ENCODE results near the gene STAT6.

Gene STAT6

DNA sequence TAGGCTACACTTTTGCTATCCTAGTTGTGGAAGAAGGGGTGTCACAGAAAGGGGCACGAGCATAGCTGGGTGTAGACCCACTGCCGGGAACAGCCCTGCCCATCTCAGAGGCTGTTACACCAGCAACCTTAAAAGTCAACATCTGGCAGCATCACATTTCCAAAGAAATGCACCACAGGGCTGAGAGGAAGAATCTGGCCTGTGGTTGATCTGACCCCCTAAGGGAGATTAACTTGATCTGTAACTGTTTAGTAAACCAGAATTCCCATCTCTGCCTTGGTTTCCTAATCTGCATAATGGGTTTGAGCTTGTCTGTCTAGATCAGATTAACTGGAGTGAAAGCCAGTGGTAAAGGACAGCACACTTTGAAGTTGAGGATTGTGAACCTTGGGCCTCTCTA, 34.9 kb upstream of the STAT6 start:
- DNase-seq (ENCODE audit: low spot score) = no peak

DNA sequence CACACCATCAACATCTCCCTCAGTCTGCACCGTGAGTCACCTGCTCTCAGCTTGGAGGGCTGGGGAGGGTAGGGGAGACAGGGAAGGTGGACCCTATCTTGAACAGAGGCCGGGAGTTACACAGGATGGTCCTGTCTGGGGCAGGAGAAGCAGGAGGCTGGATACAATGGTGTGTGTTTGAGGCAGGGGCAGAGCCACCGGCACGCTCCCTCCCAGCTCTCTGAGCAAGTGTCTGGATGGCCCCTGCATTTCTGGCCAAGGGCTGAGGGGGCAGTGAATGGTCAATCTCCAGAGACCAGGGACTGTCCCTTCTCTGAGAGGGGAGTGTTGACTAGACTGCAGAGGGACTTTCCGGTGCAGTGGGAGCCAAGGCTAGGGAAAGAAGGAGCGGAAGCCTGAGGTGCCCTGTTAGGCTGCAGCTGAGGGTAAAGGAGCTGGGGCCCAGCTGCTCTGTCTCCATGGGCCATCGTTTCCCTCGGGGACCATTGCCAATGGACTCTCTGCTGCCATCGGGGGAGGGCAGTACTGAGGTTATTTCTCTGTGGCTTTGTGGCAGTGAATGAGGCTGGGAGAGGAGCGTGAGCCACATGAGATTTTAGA, 34.4 kb upstream of the STAT6 start:
- no peak for DNase-seq (ENCODE audit: low spot score)

DNA sequence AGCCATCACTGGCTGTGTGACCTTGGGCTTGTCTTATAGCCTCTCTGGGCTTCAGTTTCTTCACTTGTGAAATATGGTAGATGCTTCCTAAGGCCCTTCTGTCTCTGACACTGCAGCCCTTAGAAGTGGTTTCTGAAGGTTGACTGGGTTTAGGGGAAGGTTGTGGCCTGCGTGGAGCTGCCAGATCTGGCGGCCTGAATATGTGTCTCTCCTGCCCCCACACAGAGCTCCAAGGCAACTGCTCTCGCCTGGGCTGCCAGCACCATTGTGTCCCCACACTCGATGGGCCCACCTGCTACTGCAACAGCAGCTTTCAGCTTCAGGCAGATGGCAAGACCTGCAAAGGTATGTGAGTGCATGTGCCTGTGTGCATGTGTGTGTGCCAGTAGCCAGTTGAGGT, 32.3 kb upstream of the STAT6 start:
- DNase-seq (ENCODE audit: low spot score) = no peak

DNA sequence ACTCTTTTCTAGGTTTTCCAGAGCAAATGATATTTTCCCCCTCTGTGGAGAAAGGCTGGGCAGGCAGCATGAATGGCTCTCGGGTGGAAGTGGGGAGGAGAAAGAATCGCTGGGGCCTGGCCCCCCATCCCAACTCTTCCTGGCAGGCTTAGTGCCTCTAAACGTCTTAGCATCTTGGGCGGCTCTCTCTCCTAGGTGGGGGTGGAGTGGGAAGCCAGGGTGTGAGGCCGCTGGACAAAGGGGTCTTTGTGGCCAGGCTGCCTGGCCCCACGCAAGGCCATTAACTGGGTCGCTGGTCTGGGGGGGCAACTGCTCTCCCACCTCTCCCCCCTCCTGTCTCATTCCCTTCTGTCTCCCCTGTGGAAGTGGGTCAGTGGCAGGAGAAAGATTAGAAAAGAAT, 31.6 kb upstream of the STAT6 start:
- DNase-seq (ENCODE audit: low spot score) = no peak

DNA sequence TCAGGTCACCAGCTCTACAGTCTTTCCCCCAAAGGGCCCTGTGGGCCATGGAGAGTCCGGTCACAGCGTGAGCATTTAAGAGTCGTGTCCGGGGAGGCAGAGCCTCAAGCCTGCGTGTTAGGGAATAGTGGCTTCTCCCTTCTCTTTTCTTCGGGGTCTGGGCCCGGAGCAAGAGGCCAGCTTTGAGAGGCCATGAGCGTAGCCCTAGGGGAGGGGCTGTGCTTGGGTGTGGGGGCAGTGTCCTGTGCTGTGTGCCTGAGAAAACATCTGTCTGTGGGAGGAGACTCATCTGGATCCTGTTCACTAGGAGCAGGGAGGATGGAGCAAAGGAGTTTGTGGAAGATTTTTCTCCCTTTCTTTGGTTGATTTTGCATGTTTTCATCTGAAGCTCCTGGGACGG, 31.0 kb upstream of the STAT6 start:
- no peak for DNase-seq (ENCODE audit: low spot score)

DNA sequence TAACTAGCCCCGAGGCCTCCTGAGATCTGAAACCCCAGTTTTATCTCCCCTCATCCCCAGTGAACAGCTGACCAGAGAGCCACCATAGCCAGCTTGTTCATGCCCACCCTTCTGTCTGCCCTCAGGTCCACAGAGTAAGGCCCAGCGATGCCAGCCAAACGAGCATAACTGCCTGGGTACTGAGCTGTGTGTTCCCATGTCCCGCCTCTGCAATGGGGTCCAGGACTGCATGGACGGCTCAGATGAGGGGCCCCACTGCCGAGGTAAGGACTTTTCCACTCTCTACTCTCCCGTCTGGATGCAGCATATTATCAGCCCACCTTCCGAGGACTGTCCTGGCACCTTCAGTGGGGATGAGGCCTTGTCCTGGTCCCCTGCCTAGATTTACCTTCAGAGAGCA, 30.1 kb upstream of the STAT6 start:
- DNase-seq (ENCODE audit: low spot score) = no peak

DNA sequence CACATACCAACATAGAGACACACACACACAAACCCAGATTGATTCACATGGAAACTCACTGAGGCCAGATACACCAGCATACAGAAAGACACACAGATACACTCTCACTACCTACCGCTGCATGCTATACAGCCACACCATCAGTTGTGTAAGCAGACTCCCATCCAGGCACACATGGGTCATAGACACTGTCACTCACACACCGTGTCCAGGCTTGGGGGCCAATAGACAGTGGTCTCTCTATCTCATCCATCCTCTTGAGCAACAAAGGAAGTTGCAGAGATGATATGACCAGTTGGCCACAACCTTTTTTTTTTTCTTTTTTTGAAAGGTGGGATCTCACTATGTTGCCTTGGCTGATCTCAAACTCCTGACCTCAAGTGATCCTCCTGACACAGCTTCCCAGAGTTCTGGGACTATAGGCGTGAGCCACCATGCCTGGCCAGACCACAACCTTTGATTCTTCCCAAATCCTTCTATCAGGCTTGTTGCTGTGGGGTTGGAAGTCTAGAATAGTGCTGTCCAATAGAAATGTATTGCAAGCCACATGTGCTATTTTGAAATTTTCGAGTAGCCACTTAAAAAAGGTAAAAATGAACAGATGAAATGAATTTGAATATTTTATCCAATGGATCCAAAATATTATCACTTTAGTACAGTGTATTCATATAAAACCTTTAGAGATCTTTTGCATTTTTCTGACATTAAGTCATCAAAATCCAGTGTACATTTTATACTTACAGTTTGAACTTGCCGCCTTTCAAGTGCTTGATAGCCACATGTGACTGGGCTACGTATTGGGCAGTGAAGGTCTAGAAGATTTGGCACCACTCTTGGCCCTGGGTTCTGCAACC, 28.9 kb upstream of the STAT6 start:
- DNase-seq (ENCODE audit: low spot score) = no peak

DNA sequence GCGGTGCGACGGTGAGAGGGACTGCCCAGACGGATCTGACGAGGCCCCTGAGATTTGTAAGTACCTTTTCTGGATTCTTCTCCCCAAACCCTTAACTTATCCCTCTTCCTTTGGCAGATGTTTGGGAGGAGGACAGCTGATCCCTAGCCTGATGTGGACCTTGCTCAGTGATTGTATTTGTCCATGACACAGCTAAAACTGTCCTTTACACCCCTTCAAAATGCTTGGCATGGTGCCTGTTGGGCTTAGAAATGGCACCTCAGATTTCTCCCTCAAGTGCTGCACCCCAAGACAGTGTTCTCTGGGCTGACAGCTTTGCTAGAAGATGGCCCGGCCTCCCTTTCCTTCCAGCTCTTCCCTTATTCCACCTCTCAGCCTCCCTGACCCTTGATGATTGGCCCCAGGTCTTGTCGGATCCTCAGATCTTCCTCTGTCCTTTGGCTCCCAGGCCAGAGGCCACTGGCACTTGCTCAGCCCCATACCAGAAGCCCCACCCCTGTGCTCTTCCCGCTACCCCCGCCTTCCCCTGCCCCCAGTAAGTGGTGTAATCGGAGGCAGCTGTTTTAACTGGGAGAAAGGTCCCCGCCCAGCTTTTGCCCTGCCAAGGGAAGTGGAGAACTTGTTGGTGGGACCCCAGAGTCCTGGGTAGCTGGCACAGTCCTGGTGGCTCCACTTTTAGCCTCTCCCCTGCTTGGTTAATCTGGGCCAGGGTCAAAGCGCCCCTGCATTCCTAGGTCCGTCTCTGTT, 27.5 kb upstream of the STAT6 start:
- no peak for DNase-seq (ENCODE audit: low spot score)

DNA sequence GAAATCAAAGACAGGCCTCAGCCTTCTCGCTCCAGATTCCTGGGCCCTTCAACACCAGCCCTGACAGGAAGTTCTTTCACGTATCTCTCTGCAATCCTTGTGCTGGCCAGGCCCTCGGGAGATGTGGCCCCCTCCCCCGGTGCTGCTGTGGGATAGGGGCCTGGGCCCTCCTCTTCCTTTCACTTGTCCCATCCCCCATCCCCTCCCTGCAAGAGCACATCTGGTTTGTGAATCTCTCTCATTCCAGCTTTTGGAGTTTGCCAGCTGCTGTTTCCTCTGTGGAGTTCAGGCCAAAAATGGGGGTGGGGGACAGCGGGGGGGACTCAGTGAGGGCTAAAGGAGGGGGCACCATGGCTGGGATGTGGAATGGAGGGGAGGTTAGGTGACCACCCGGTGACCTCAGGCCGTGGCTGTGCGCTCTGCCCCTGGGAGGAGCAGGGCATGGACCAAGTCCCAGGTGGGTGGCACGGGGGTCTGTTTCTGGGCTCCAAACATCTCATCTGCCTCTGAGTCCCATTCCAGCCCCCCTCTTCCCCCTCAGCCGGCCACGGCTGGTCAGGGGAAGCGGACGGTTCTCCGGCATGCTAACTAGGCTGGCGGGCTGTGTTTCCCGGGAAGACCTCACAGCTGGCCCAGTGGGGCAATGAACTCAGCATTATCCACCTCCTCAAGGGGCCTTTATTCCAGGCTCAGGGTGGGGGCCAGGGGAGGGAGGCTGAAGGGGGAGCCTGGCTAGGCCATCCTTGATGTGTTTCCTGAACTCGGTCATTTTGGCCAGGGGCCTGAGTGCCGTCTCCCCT, 24.6 kb upstream of the STAT6 start:
- DNase-seq (ENCODE audit: low spot score) = no peak

DNA sequence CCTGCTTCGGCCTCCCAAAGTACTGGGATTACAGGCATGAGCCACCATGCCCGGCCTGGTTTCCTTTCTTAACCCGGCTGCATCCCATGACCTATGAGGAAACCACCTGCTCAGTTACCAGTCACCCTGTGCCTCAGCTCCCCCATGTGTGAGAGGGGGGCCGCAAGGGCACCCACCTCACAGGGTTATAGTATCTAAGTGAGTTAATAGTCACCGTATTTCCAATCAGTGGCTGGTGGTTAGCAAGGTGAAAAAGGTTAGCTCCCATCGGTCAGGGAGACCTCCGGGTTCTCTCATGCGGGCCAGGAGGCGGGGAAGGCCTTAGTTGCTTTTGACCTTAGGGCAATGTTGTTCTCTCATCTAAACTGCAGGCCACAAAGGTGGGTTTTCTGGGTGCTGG, 23.8 kb upstream of the STAT6 start:
- DNase-seq (ENCODE audit: low spot score) = no peak

DNA sequence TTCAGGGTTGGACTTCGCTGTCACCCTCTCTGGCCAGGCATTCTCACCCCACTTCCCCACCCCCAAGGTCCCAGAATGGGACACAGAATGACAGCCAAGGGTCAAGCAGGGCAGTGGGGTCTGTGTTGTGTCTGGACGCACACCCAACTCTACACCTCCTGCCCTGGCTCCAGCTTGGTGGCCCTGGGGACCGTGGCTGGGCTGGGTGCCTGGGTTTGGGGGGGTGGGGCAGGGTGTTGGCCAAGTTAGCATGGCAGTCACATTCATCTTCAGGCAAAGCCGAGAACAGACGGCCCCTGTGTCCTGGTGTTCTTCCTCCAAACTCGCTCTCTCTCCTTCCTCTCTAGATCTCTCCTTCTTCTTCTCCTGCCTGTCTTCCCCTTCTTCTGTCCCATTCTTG, 22.8 kb upstream of the STAT6 start:
- no peak for DNase-seq (ENCODE audit: low spot score)

DNA sequence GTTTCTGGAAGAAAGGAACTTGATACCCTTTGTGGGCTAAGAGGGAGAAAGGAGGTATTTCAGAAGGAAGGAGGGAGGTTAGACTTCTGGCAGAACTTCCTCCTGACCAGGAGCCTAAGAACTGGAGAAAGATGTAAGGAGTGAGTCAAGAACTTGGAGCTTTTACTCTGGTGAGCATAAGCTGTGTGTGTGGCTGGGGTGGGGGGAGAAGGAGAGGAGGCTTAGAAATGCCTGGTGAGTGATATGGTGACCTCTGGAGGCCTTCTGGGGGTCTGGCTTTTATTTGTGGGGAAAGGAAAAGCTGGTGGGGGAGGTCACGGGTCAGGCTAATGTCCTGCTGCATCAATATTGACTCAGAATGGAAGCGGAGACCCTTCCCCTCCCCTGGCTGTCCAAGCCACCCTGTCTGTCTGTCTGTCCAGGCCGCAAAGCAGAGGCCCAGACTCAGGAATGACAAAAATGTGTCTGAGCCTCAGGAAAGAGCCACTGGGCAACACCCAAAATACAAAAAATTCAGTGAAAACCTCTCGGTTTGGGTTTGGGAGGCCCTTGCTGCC, 21.9 kb upstream of the STAT6 start:
- no peak for DNase-seq (ENCODE audit: low spot score)

DNA sequence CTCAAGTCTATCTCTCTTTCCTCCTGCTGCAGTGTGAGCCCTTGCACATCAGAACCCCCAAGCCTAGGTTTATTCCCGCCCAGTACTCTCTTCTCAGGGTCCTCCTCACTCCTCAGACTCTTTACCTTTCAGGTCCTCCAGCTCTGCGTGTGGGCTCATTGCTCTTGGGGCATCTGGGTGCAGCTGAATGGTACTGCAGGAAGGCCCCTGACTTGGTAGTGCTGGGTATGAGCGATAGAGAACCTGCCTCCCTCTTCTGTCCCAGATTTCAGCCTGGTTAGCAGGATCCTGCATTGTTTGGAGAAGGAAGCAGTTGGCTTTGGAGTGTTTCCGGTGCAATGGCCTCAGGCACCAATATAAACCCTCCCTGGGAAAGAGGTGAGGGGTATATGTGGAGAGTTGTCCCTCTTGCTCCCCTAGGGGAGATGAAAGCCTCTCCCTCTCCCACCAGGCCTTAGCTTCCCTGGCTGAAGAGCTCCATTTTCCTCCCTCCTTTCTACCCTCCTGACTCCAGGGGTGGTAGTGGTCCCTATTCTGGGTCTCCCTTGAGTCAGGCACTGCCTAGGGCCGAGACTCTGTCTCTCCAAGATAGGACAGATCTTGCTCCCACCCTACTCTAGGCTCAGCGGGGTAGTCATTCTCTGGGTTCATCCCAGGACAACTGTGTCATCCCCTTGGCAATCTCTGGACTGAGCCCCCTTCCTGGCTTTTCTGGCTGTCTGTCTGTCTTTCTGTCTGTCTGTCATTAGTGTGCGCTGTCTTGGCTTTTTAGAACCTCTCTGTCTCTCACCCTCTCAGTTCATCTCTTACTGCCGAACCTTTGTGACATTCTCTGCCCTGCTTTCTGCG, 21.0 kb upstream of the STAT6 start:
- DNase-seq (ENCODE audit: low spot score) = no peak

DNA sequence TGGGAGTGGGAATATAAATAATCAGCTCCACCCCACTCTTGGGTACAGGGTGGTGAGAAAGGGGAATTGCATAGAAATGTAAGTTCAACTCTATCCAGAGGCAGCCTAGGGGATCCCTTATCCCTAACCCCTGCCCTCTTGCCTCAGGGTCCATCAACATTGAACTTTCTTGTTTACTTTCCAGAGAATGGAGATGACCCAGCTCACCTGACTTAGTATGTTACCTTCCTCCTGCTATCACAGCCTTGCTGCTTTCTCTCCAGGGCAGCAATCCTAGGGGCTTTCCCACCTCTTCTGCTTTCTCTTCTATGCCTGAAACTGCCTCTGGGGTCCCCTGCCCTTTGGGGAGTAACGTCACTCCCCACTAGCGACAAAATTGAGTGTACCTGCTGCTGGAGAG, 19.8 kb upstream of the STAT6 start:
- no peak for DNase-seq (ENCODE audit: low spot score)

DNA sequence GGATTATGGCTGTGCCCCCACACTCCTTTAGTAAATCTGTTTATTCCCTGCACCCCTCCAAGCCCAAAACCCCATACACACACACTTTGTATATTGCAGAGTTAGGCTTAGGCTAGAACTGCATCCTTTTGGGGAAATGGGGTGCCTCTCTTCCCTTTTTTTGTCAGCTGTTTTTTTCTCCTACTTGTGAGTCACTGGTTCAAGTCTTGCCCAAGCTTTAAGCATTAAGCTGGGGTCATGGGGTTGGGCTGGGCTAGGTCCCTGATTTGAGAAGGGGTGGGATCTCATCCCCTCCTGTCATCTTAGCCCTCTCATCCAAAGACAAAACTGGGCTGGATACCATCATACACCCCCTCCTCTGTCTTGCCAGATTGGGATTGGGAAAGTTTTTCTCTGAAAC, 18.7 kb upstream of the STAT6 start:
- DNase-seq (ENCODE audit: low spot score) = peak; percentile 63

DNA sequence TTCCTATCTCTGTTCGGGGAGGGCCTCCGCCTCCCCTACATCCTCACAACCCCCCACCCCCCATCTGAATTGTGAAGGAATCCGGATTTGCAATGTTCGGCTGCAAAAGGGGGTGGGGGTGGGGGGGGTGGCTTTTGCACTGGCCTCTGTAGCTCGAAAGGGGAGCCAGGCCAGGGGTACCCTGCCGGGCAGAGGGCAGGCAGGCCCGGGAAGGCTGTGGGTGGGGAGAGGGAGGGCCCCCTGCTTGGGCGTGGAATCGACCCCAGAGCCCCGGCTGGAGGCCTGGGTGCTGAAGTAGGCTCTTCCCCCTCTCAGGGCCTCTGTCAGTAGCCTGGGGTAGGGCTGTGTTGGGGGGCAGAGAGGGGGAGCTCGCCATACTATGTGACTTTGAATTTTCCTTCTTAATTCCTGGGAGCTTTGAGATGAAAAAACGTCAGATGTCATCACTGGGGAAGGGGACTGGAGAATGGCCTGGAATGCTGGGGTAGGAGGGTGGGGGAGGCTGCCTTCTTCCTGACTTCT, 18.2 kb upstream of the STAT6 start:
- DNase-seq (ENCODE audit: low spot score) = no peak

DNA sequence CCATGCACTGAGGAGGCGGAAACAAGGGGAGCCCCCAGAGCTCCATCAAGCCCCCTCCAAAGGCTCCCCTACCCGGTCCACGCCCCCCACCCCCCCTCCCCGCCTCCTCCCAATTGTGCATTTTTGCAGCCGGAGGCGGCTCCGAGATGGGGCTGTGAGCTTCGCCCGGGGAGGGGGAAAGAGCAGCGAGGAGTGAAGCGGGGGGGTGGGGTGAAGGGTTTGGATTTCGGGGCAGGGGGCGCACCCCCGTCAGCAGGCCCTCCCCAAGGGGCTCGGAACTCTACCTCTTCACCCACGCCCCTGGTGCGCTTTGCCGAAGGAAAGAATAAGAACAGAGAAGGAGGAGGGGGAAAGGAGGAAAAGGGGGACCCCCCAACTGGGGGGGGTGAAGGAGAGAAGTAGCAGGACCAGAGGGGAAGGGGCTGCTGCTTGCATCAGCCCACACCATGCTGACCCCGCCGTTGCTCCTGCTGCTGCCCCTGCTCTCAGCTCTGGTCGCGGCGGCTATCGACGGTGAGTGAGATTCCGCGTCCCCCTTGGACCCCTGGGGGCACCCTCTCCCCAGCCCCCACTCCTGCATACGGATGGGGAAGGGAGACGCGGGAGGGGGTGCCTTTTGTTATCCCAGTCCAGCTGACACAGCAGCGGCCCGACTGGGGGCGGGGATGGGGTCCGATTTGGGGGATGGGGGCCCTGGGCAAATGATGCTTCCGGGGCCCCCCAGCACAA, 17.5 kb upstream of the STAT6 start:
- DNase-seq (ENCODE audit: low spot score) = no peak

DNA sequence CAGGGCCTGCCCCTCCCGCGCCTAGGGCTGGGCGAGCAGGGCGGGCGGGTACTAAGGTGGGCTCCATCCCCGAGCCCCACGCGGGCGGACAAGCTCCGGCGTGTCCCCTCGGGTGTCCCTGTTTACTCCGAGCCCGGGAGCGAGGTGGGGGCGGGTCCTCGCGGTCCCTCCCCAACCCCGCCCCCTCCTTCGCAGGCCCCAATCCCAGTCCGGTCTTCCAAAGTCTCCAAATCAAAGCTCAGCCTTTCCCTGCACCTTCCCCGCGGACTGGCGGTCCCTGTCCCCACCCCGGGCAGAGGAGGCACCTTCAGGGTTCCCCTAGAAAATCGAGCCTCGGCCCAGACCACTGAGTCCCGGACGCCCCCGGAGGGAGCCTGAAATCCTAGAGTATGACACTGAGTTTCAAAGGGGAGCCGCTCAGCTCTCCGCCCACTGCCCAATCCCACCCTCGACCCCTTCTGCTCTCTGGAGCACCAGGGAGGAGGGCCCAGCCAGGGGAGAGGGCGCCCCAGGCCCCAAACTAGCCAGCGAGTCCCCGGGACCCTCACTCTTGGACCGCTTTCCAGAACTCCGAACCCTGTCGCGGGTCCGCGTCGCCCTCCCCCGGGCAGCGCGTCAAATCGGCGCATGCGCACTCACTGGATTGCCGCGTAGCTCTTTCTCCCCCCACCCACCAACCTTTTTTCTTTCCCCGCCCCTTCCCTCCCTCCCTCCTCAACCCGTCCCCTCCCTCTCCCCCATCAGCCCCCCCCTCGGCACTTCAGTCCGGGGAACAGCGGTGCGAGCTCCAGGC, 16.8 kb upstream of the STAT6 start, which contains the start of gene LRP1:
Gene LRP1 (plus strand): TSS at position 758 of the 793 bp plus-strand sequence. CDS start 482 bp downstream, outside the sequence.
- peak; percentile 76 for DNase-seq (ENCODE audit: low spot score)

DNA sequence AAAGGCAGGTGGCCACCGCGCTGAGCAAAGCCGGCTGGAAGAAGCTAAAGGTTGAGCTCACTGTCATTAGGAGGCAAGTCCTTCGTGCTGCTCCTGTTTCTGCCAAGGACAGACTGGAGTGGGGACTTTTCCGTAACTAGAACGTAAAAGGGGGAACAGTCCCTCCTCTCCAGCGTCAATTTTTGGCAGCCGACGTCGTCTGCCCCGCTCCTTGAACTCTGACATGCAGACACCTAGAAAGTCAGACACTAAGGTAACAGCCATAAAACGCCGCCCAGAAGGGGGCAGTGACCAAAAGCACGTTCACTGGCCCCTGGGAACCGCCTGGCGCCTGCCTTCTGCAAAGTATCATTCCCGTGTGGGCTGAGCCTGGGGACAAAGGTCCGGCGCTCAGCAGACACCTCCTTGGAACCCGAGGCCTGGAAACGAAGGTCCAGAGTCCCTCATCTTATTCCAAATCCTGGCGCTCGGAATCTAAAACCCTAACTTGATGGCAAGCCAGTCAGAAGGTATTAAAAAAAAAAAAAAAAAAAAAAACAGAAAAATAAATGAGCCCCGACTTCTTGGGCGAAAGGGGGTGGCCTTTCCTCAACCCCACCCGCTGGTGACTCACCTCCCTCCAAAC, 16.1 kb upstream of the STAT6 start:
- peak; percentile 76 for DNase-seq (ENCODE audit: low spot score)

All from RKO (cell line).